ENCODE results near the gene DAPK1. TPM values are rescaled to one million over a fixed set of nuclear protein-coding genes. Genes with fewer than 3 reads are reported as not detected.

Gene DAPK1
- polyA plus RNA-seq, 1 donor from 2014 or later: 45.0 TPM

GRCh38 chr9:87533271-87533670 lies 35.6 kb downstream of the DAPK1 start:
- Histone ChIP-seq H3K36me3 (ENCODE audit: insufficient read depth, low read length) (no peaks in the 10 kb centered on the region), H3K27me3 (ENCODE audit: insufficient read depth, low read depth, low read length) (no peaks in the 10 kb centered on the region), H3F3A (ENCODE audit: insufficient read depth, low read length, poor library complexity, severe bottlenecking) (no peaks in the 10 kb centered on the region), H3K4me3 (ENCODE audit: low read length) (no peak overlapping the region), H3K9ac (ENCODE audit: low read length) (no peak overlapping the region), H2AFZ (ENCODE audit: low read depth, low read length) (no peak overlapping the region), H3K9me2 (ENCODE audit: insufficient read depth, low read length) (no peaks in the 10 kb centered on the region), H3K27ac (ENCODE audit: low read length) (no peak overlapping the region), H3K79me2 (replicated peaks; ENCODE audit: insufficient read depth, low read length) (peaks cover 6% of the 10 kb centered on the region), H3K9me3 (ENCODE audit: low read length) (no peaks in the 10 kb centered on the region), H4K20me1 (ENCODE audit: insufficient read depth) (no peaks in the 10 kb centered on the region), H3K4me2 (ENCODE audit: low read length) (no peak overlapping the region)
- TF ChIP-seq, protein P1, sequence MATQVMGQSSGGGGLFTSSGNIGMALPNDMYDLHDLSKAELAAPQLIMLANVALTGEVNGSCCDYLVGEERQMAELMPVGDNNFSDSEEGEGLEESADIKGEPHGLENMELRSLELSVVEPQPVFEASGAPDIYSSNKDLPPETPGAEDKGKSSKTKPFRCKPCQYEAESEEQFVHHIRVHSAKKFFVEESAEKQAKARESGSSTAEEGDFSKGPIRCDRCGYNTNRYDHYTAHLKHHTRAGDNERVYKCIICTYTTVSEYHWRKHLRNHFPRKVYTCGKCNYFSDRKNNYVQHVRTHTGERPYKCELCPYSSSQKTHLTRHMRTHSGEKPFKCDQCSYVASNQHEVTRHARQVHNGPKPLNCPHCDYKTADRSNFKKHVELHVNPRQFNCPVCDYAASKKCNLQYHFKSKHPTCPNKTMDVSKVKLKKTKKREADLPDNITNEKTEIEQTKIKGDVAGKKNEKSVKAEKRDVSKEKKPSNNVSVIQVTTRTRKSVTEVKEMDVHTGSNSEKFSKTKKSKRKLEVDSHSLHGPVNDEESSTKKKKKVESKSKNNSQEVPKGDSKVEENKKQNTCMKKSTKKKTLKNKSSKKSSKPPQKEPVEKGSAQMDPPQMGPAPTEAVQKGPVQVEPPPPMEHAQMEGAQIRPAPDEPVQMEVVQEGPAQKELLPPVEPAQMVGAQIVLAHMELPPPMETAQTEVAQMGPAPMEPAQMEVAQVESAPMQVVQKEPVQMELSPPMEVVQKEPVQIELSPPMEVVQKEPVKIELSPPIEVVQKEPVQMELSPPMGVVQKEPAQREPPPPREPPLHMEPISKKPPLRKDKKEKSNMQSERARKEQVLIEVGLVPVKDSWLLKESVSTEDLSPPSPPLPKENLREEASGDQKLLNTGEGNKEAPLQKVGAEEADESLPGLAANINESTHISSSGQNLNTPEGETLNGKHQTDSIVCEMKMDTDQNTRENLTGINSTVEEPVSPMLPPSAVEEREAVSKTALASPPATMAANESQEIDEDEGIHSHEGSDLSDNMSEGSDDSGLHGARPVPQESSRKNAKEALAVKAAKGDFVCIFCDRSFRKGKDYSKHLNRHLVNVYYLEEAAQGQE (IDR thresholded peaks at IDR 0.05; ENCODE audit: borderline replicate concordance): no peak
- TF ChIP-seq EP300 (conservative IDR thresholded peaks at IDR 0.05; ENCODE audit: poor library complexity, severe bottlenecking) (no peak), POLR2AphosphoS5 (IDR thresholded peaks at IDR 0.05) (no peak), EZH2 (IDR thresholded peaks at IDR 0.05; ENCODE audit: borderline replicate concordance, insufficient read depth, low read length, poor library complexity, severe bottlenecking) (no peak), RAD21 (conservative IDR thresholded peaks at IDR 0.05) (no peak), SMC3 (conservative IDR thresholded peaks at IDR 0.05; ENCODE audit: poor library complexity) (no peak), MXI1 (conservative IDR thresholded peaks at IDR 0.05; ENCODE audit: poor library complexity, severe bottlenecking) (no peak), TAF1 (IDR thresholded peaks at IDR 0.05; ENCODE audit: low read depth) (no peak), CTCF (IDR thresholded peaks at IDR 0.05; ENCODE audit: poor library complexity, severe bottlenecking) (no peak)

DNA sequence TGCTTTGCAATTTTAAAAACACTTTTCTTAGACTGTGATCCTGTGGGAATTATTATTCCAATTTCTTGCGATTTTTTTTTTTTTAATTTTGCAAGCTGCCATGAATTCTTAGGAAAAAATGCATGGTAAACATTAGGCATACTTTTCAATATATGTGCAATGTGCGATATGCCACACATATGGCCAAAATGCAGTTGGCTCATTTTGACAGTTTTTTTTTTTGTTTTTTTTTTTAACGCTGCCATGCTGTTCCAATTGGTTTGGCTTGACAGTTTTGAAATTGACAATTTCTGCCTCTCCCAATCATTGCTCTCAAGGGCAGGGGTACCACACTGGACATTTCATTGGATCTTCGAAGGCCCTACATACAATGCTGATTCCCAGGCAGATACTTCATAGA lies 36.4 kb downstream of the DAPK1 start:
- no peak overlapping the region for H2AFZ ChIP-seq (ENCODE audit: low read depth, low read length)
- H3F3A ChIP-seq (ENCODE audit: insufficient read depth, low read length, poor library complexity, severe bottlenecking): no peaks in the 10 kb centered on the region
- H3K9me3 ChIP-seq (ENCODE audit: low read length): no peaks in the 10 kb centered on the region
- no peak overlapping the region for H3K27ac ChIP-seq (ENCODE audit: low read length)
- H4K20me1 ChIP-seq (ENCODE audit: insufficient read depth): no peaks in the 10 kb centered on the region
- TF ChIP-seq EZH2 (IDR thresholded peaks at IDR 0.05; ENCODE audit: borderline replicate concordance, insufficient read depth, low read length, poor library complexity, severe bottlenecking) (no peak), TAF1 (IDR thresholded peaks at IDR 0.05; ENCODE audit: low read depth) (no peak), SMC3 (conservative IDR thresholded peaks at IDR 0.05; ENCODE audit: poor library complexity) (no peak), POLR2AphosphoS5 (IDR thresholded peaks at IDR 0.05) (no peak), CTCF (IDR thresholded peaks at IDR 0.05; ENCODE audit: poor library complexity, severe bottlenecking) (no peak), MXI1 (conservative IDR thresholded peaks at IDR 0.05; ENCODE audit: poor library complexity, severe bottlenecking) (no peak), EP300 (conservative IDR thresholded peaks at IDR 0.05; ENCODE audit: poor library complexity, severe bottlenecking) (no peak), RAD21 (conservative IDR thresholded peaks at IDR 0.05) (no peak)
- TF ChIP-seq, protein P1 (IDR thresholded peaks at IDR 0.05; ENCODE audit: borderline replicate concordance): no peak
- no peaks in the 10 kb centered on the region for H3K27me3 ChIP-seq (ENCODE audit: insufficient read depth, low read depth, low read length)
- no peak overlapping the region for H3K4me3 ChIP-seq (ENCODE audit: low read length)
- peaks cover 6% of the 10 kb centered on the region for H3K79me2 ChIP-seq (replicated peaks; ENCODE audit: insufficient read depth, low read length)
- H3K36me3 ChIP-seq (ENCODE audit: insufficient read depth, low read length): no peaks in the 10 kb centered on the region
- H3K9me2 ChIP-seq (ENCODE audit: insufficient read depth, low read length): no peaks in the 10 kb centered on the region
- no peak overlapping the region for H3K4me2 ChIP-seq (ENCODE audit: low read length)
- no peak overlapping the region for H3K9ac ChIP-seq (ENCODE audit: low read length)
